CD4-positive, alpha-beta memory T cell (primary cell): ENCODE data around the gene VWA3B. TPM values are rescaled to one million over a fixed set of nuclear protein-coding genes. Genes with fewer than 3 reads are reported as not detected.

Source experiments
- CTCF ChIA-PET: fragments of 350-600 bp; sonication (Branson Sonifier 250); formaldehyde crosslinking; loops from one replicate; lab custom pipeline; 2021; ENCODE audit warnings: inconsistent platforms; ENCODE audit not compliant: partially characterized antibody; lab: Charles Lee
- POLR2A ChIA-PET: fragments of 350-600 bp; sonication (Branson Sonifier 250); formaldehyde crosslinking; loops from one replicate; lab custom pipeline; 2021; ENCODE audit not compliant: partially characterized antibody; lab: Charles Lee
- DNase-seq, 5 donors: peaks; one replicate each; pipeline versions ENCODE4 v3.0.0 to v3.0.0-alpha.2; 2020 to 2022; ENCODE audit warnings: mixed read lengths in 1 of 5
- H3K27ac ChIP-seq: one replicate; pipeline ENCODE4 v1.7.0; 2013; ENCODE audit warnings: low read depth, low read length
- H3K27me3 ChIP-seq: 2 replicates; pipeline ENCODE4 v1.7.0; 2013; ENCODE audit warnings: mild to moderate bottlenecking, low read length, moderate library complexity; ENCODE audit not compliant: insufficient read depth
- H3K36me3 ChIP-seq: 2 replicates; pipeline ENCODE4 v1.7.0; 2013; ENCODE audit warnings: mild to moderate bottlenecking, low read length, moderate library complexity; ENCODE audit not compliant: insufficient read depth
- H3K4me1 ChIP-seq: 2 replicates; pipeline ENCODE4 v1.7.0; 2013; ENCODE audit warnings: mild to moderate bottlenecking, low read length, moderate library complexity; ENCODE audit not compliant: insufficient read depth
- H3K4me3 ChIP-seq, 2 donors: one replicate each; pipeline ENCODE4 v1.7.0; 2013; ENCODE audit warnings: low read length in 2 of 2, mild to moderate bottlenecking in 1 of 2
- H3K9me3 ChIP-seq, 2 donors: one replicate each; pipeline ENCODE4 v1.7.0; 2013; ENCODE audit warnings: low read length in 2 of 2, control low read depth in 1 of 2; ENCODE audit not compliant: control insufficient read depth in 1 of 2
- H3K27ac Mint-ChIP-seq, 7 donors: one replicate each; pipeline ENCODE4 v1.8.0; 2020 to 2021; ENCODE audit warnings: mixed read lengths in 7 of 7, mild to moderate bottlenecking in 6 of 7, inconsistent platforms in 3 of 7, moderate library complexity in 3 of 7
- H3K27me3 Mint-ChIP-seq, 2 donors: one replicate each; pipeline ENCODE4 v1.8.0; 2020 to 2021; ENCODE audit warnings: mixed read lengths in 2 of 2
- H3K36me3 Mint-ChIP-seq, 2 donors: one replicate each; pipeline ENCODE4 v1.8.0; 2020 to 2021; ENCODE audit warnings: mixed read lengths in 2 of 2, inconsistent platforms in 1 of 2, mild to moderate bottlenecking in 1 of 2
- H3K4me1 Mint-ChIP-seq, 4 donors: one replicate each; pipeline ENCODE4 v1.8.0; 2020 to 2021; ENCODE audit warnings: mixed read lengths in 4 of 4, mild to moderate bottlenecking in 1 of 4
- H3K4me3 Mint-ChIP-seq, 8 donors: one replicate each; pipeline ENCODE4 v1.8.0; 2020 to 2021; ENCODE audit warnings: mixed read lengths in 8 of 8, mild to moderate bottlenecking in 7 of 8, moderate library complexity in 6 of 8, inconsistent platforms in 3 of 8
- H3K9me3 Mint-ChIP-seq, 8 donors: one replicate each; pipeline ENCODE4 v1.8.0; 2020 to 2021; ENCODE audit warnings: mixed read lengths in 8 of 8, mild to moderate bottlenecking in 5 of 8, inconsistent platforms in 3 of 8, moderate library complexity in 1 of 8
- intact Hi-C: fragments of 100-400 bp; cut with micrococcal nuclease; formaldehyde crosslinking; loops from one replicate; pipeline ENCODE4 v1.15.1; 2023
- polyA plus RNA-seq, 2 donors: library from polyadenylated mRNA; unstranded; fragments of 300-500 nt; fragmentation: Illumina TruSeq; gene quantifications; one replicate each; pipeline ENCODE4 v1.2.3, GENCODE V29; 2021
- total RNA-seq, 2 experiments: library from RNA; stranded (reverse); gene quantifications; one replicate each; pipeline ENCODE4 v1.2.3, GENCODE V29; 2021

Gene VWA3B
- total and polyA plus RNA-seq, 4 experiments from 2014 or later: not detected

- peaks cover 3 to 24% (median 9%) of the 10 kb centered on the region in 8 donors for H3K9me3 Mint-ChIP-seq
- H3K27me3 ChIP-seq: no peaks in the 10 kb centered on the region
Measured at GRCh38 chr2:98327776-98328175, 240.8 kb downstream of the VWA3B start.

GRCh38 chr2:98329549-98329948 is 242.6 kb downstream of the VWA3B start:
- H3K27me3 ChIP-seq: no peaks in the 10 kb centered on the region
- H3K4me1 Mint-ChIP-seq: no peaks in the 10 kb centered on the region
- peaks cover 0 to 13% (median 3%) of the 10 kb centered on the region in 8 donors for H3K9me3 Mint-ChIP-seq
- no peak overlapping the region for H3K27ac Mint-ChIP-seq
- POLR2A ChIA-PET: no interaction called here
- no peak overlapping the region for H3K4me3 ChIP-seq
- H3K4me1 ChIP-seq: no peaks in the 10 kb centered on the region
- no peaks in the 10 kb centered on the region for H3K36me3 Mint-ChIP-seq
- no peaks in the 10 kb centered on the region for H3K9me3 ChIP-seq
- H3K27ac ChIP-seq: no peak overlapping the region
- peaks cover 8 to 18% of the 10 kb centered on the region in 2 donors for H3K27me3 Mint-ChIP-seq
- intact Hi-C loops: no loop called here
- DNase-seq: no peak
- H3K4me3 Mint-ChIP-seq: no peak overlapping the region
- H3K36me3 ChIP-seq: no peaks in the 10 kb centered on the region
- CTCF ChIA-PET: no interaction called here

More at GRCh38 chr2:98327776-98328175, 240.8 kb downstream of the VWA3B start:
- Mint-ChIP-seq H3K4me3 (no peak overlapping the region), H3K36me3 (no peaks in the 10 kb centered on the region), H3K27ac (no peak overlapping the region), H3K4me1 (no peaks in the 10 kb centered on the region), H3K27me3 (peaks cover 8 to 22% of the 10 kb centered on the region in 2 donors)
- Histone ChIP-seq H3K27ac (no peak overlapping the region), H3K36me3 (no peaks in the 10 kb centered on the region), H3K4me3 (no peak overlapping the region), H3K9me3 (no peaks in the 10 kb centered on the region), H3K4me1 (no peaks in the 10 kb centered on the region)
- CTCF ChIA-PET: no interaction called here
- no peak for DNase-seq
- intact Hi-C loops: no loop called here
- POLR2A ChIA-PET: no interaction called here

GRCh38 chr2:98332989-98333388 is 246.0 kb downstream of the VWA3B start:
- CTCF ChIA-PET: no interaction called here
- peaks cover 12 to 15% of the 10 kb centered on the region in 2 donors for H3K27me3 Mint-ChIP-seq
- intact Hi-C loops: no loop called here
- Histone ChIP-seq H3K4me3 (no peak overlapping the region), H3K4me1 (no peaks in the 10 kb centered on the region), H3K36me3 (no peaks in the 10 kb centered on the region), H3K27me3 (peaks cover 4% of the 10 kb centered on the region), H3K27ac (no peak overlapping the region), H3K9me3 (no peaks in the 10 kb centered on the region)
- peaks cover 0 to 5% (median under 1%) of the 10 kb centered on the region in 8 donors for H3K9me3 Mint-ChIP-seq
- H3K27ac Mint-ChIP-seq: no peak overlapping the region
- no peaks in the 10 kb centered on the region for H3K4me1 Mint-ChIP-seq
- POLR2A ChIA-PET: no interaction called here
- DNase-seq: no peak
- no peak overlapping the region for H3K4me3 Mint-ChIP-seq
- H3K36me3 Mint-ChIP-seq: no peaks in the 10 kb centered on the region

- DNase-seq: no peak
- Histone ChIP-seq H3K4me1 (no peaks in the 10 kb centered on the region), H3K4me3 (no peak overlapping the region), H3K27me3 (peaks cover 4% of the 10 kb centered on the region), H3K36me3 (no peaks in the 10 kb centered on the region), H3K9me3 (no peaks in the 10 kb centered on the region), H3K27ac (no peak overlapping the region)
- H3K4me3 Mint-ChIP-seq: no peak overlapping the region
- H3K36me3 Mint-ChIP-seq: no peaks in the 10 kb centered on the region
- intact Hi-C loops: no loop called here
- no peaks in the 10 kb centered on the region for H3K4me1 Mint-ChIP-seq
- ChIA-PET POLR2A (no interaction called here), CTCF (no interaction called here)
- H3K27me3 Mint-ChIP-seq: peaks cover 12 to 15% of the 10 kb centered on the region in 2 donors
- H3K9me3 Mint-ChIP-seq: peaks cover 0 to 4% (median 0%) of the 10 kb centered on the region in 8 donors
- H3K27ac Mint-ChIP-seq: no peak overlapping the region
Measured at GRCh38 chr2:98333922-98334321, 247.0 kb downstream of the VWA3B start.

GRCh38 chr2:98334439-98335078 is 247.6 kb downstream of the VWA3B start:
- no peak overlapping the region for H3K4me3 ChIP-seq
- Mint-ChIP-seq H3K27ac (no peak overlapping the region), H3K36me3 (no peaks in the 10 kb centered on the region), H3K27me3 (peaks cover 9 to 20% of the 10 kb centered on the region in 2 donors), H3K4me3 (no peak overlapping the region), H3K9me3 (peaks cover 0 to 4% (median 0%) of the 10 kb centered on the region in 8 donors), H3K4me1 (no peaks in the 10 kb centered on the region)
- no peak for DNase-seq
- H3K9me3 ChIP-seq: no peaks in the 10 kb centered on the region
- H3K27ac ChIP-seq: no peak overlapping the region
- H3K4me1 ChIP-seq: no peaks in the 10 kb centered on the region
- CTCF ChIA-PET: no interaction called here
- POLR2A ChIA-PET: no interaction called here
- peaks cover 4% of the 10 kb centered on the region for H3K27me3 ChIP-seq
- intact Hi-C loops: no loop called here
- H3K36me3 ChIP-seq: no peaks in the 10 kb centered on the region

- H3K4me3 ChIP-seq: no peak overlapping the region
- Mint-ChIP-seq H3K4me3 (no peak overlapping the region), H3K4me1 (no peaks in the 10 kb centered on the region), H3K36me3 (no peaks in the 10 kb centered on the region), H3K9me3 (peaks cover 0 to 3% (median 0%) of the 10 kb centered on the region in 8 donors), H3K27ac (no peak overlapping the region), H3K27me3 (peaks cover 9 to 19% of the 10 kb centered on the region in 2 donors)
- H3K4me1 ChIP-seq: no peaks in the 10 kb centered on the region
- intact Hi-C loops: no loop called here
- no peaks in the 10 kb centered on the region for H3K36me3 ChIP-seq
- H3K27me3 ChIP-seq: peaks cover 4% of the 10 kb centered on the region
- no peak for DNase-seq
- no peaks in the 10 kb centered on the region for H3K9me3 ChIP-seq
- POLR2A ChIA-PET: no interaction called here
- CTCF ChIA-PET: no interaction called here
- H3K27ac ChIP-seq: no peak overlapping the region
Measured at GRCh38 chr2:98335271-98335670, 248.3 kb downstream of the VWA3B start.

- H3K4me1 Mint-ChIP-seq: peaks cover 0 to 6% (median 5%) of the 10 kb centered on the region in 4 donors
- no peaks in the 10 kb centered on the region for H3K36me3 Mint-ChIP-seq
- no peak for DNase-seq
- no peak overlapping the region for H3K4me3 Mint-ChIP-seq
- no peaks in the 10 kb centered on the region for H3K9me3 ChIP-seq
- H3K4me3 ChIP-seq: no peak overlapping the region
- peaks cover 0 to 6% (median 0%) of the 10 kb centered on the region in 8 donors for H3K9me3 Mint-ChIP-seq
- intact Hi-C loops: no loop called here
- H3K4me1 ChIP-seq: no peaks in the 10 kb centered on the region
- CTCF ChIA-PET: no interaction called here
- POLR2A ChIA-PET: no interaction called here
- H3K27ac ChIP-seq: no peak overlapping the region
- no peaks in the 10 kb centered on the region for H3K27me3 ChIP-seq
- H3K36me3 ChIP-seq: no peaks in the 10 kb centered on the region
- H3K27ac Mint-ChIP-seq: no peak overlapping the region
- H3K27me3 Mint-ChIP-seq: peaks cover 26 to 37% of the 10 kb centered on the region in 2 donors
Measured at GRCh38 chr2:98341241-98341640, 254.3 kb downstream of the VWA3B start.
